IMR-90 (cell line): ENCODE data around the gene COX14. TPM values are rescaled to one million over a fixed set of nuclear protein-coding genes. Genes with fewer than 3 reads are reported as not detected.
A peak's percentile ranks its signal among the peaks of the same experiment; 100 is the strongest.

Experiments used
- ATAC-seq: fragments of 200-7000 bp; cut with Tn5 transposase; 2 replicates; pipeline ENCODE4 v1.9.1; 2020; ENCODE audit warnings: low read depth, mild to moderate bottlenecking, moderate library complexity
- BruUV-seq: library from RNA; stranded (reverse); fragments of 400-500 nt; replicated peaks from 2 replicates; lab custom pipeline; 2021; lab: Mats Ljungman, UMichigan
- CTCF ChIA-PET: fragments of 300-600 bp; formaldehyde crosslinking; extraction: SDS; loops from one replicate; lab custom pipeline; 2021; ENCODE audit warnings: antibody characterized with exemption; lab: Yijun Ruan, JAX
- POLR2A ChIA-PET: fragments of 300-600 bp; sonication (Branson Sonifier 250); formaldehyde crosslinking; loops from one replicate; lab custom pipeline; 2022; ENCODE audit warnings: antibody characterized with exemption; ENCODE audit not compliant: unreplicated experiment; lab: Charles Lee
- DNase-seq: peaks from one replicate; pipeline ENCODE4 v3.0.0; 2013
- H2AFZ ChIP-seq: replicated peaks from 2 replicates; pipeline ENCODE3; 2013; ENCODE audit warnings: low read length, mild to moderate bottlenecking; ENCODE audit not compliant: poor library complexity
- H2AK5ac ChIP-seq: 2 replicates; pipeline ENCODE4 v1.6.1; 2013; ENCODE audit warnings: low read depth, low read length, inconsistent platforms
- H2AK9ac ChIP-seq: replicated peaks from 2 replicates; pipeline ENCODE3; 2013; ENCODE audit warnings: mild to moderate bottlenecking, low read depth, low read length, moderate library complexity; ENCODE audit not compliant: poor library complexity
- H2BK120ac ChIP-seq: 2 replicates; pipeline ENCODE4 v1.6.1; 2013; ENCODE audit warnings: low read depth, low read length, inconsistent platforms
- H2BK15ac ChIP-seq: 3 replicates; pipeline ENCODE4 v1.6.1; 2013; ENCODE audit warnings: low read depth, low read length, inconsistent platforms
- H2BK20ac ChIP-seq: 2 replicates; pipeline ENCODE4 v1.6.1; 2013; ENCODE audit warnings: low read depth, mild to moderate bottlenecking, inconsistent platforms, low read length, moderate library complexity
- H2BK5ac ChIP-seq: 2 replicates; pipeline ENCODE4 v1.6.1; 2013; ENCODE audit warnings: mild to moderate bottlenecking, low read depth, low read length, inconsistent platforms; ENCODE audit not compliant: poor library complexity, severe bottlenecking
- H3K14ac ChIP-seq: replicated peaks from 2 replicates; pipeline ENCODE4 v1.6.1; 2013; ENCODE audit warnings: low read depth, low read length, inconsistent platforms
- H3K18ac ChIP-seq: 2 replicates; pipeline ENCODE4 v1.6.1; 2013; ENCODE audit warnings: low read depth, low read length, control low read depth
- H3K23ac ChIP-seq: 2 replicates; pipeline ENCODE4 v1.6.1; 2013; ENCODE audit warnings: low read depth, low read length, inconsistent platforms
- H3K27ac ChIP-seq: 2 replicates; pipeline ENCODE4 v1.5.1; 2013; ENCODE audit warnings: mild to moderate bottlenecking, control low read depth, low read length; ENCODE audit not compliant: insufficient read depth
- H3K27me3 ChIP-seq: 2 replicates; pipeline ENCODE4 v1.6.1; 2013; ENCODE audit warnings: low read length; ENCODE audit not compliant: control insufficient read depth, insufficient read depth
- H3K36me3 ChIP-seq: 2 replicates; pipeline ENCODE4 v1.6.1; 2013; ENCODE audit warnings: low read length, mixed read lengths; ENCODE audit not compliant: control insufficient read depth, insufficient read depth
- H3K4ac ChIP-seq: 2 replicates; pipeline ENCODE4 v1.6.1; 2013; ENCODE audit warnings: low read depth, low read length, inconsistent platforms
- H3K4me1 ChIP-seq: 2 replicates; pipeline ENCODE4 v1.6.1; 2013; ENCODE audit warnings: low read length, mixed read lengths; ENCODE audit not compliant: control insufficient read depth, insufficient read depth
- H3K4me2 ChIP-seq: 2 replicates; pipeline ENCODE4 v1.6.1; 2013; ENCODE audit warnings: low read depth, mild to moderate bottlenecking, control low read depth, low read length, moderate library complexity
- H3K4me3 ChIP-seq: 2 replicates; pipeline ENCODE4 v1.5.1; 2013; ENCODE audit warnings: low read depth, mild to moderate bottlenecking, control low read depth, low read length, moderate library complexity; ENCODE audit not compliant: insufficient read depth
- H3K56ac ChIP-seq: 2 replicates; pipeline ENCODE4 v1.6.1; 2013; ENCODE audit warnings: low read length, inconsistent platforms; ENCODE audit not compliant: insufficient read depth; ENCODE audit errors: extremely low read depth
- H3K79me1 ChIP-seq, 2 experiments: 2 replicates each; pipeline ENCODE4 v1.6.1; 2013; ENCODE audit warnings: low read length in 2 of 2, inconsistent platforms in 1 of 2, low read depth in 1 of 2
- H3K9ac ChIP-seq: 2 replicates; pipeline ENCODE4 v1.6.1; 2013; ENCODE audit warnings: low read depth, low read length, control low read depth
- H3K9me1 ChIP-seq: 2 replicates; pipeline ENCODE4 v1.6.1; 2013; ENCODE audit warnings: low read length, inconsistent platforms; ENCODE audit not compliant: insufficient read depth
- H3K9me3 ChIP-seq: 2 replicates; pipeline ENCODE4 v1.6.1; 2013; ENCODE audit warnings: low read length; ENCODE audit not compliant: control insufficient read depth, insufficient read depth
- H4K20me1 ChIP-seq: 2 replicates; pipeline ENCODE4 v1.6.1; 2013; ENCODE audit warnings: low read length, inconsistent platforms; ENCODE audit not compliant: insufficient read depth
- H4K5ac ChIP-seq: 2 replicates; pipeline ENCODE4 v1.6.1; 2013; ENCODE audit warnings: mild to moderate bottlenecking, low read depth, low read length, control low read depth
- H4K8ac ChIP-seq, 2 experiments: 2 replicates each; pipeline ENCODE4 v1.6.1; 2013; ENCODE audit warnings: low read depth in 2 of 2, low read length in 2 of 2, control low read depth in 1 of 2, inconsistent platforms in 1 of 2
- H4K91ac ChIP-seq: 2 replicates; pipeline ENCODE4 v1.6.1; 2013; ENCODE audit warnings: low read depth, low read length, inconsistent platforms; ENCODE audit not compliant: insufficient read depth
- CHD1 ChIP-seq: IDR thresholded peaks from 2 replicates; pipeline ENCODE4 v1.6.1; 2012; ENCODE audit warnings: low read depth, low read length, improper control_type of control experiment
- FOS ChIP-seq: fragments of 150-350 bp; IDR thresholded peaks from 2 replicates; pipeline ENCODE4 v1.6.1; 2016; ENCODE audit warnings: low read depth, low read length
- MAFK ChIP-seq: IDR thresholded peaks from 2 replicates; pipeline ENCODE4 v1.6.1; 2012; ENCODE audit warnings: low read depth, low read length, improper control_type of control experiment
- MXI1 ChIP-seq: IDR thresholded peaks from 2 replicates; pipeline ENCODE4 v1.6.1; 2012; ENCODE audit warnings: low read depth, mild to moderate bottlenecking, low read length, moderate library complexity, borderline replicate concordance
- NFE2L2 ChIP-seq: fragments of 150-350 bp; IDR thresholded peaks from 2 replicates; pipeline ENCODE4 v1.6.1; 2016; ENCODE audit warnings: low read depth, mild to moderate bottlenecking, low read length
- RFX5 ChIP-seq: IDR thresholded peaks from 2 replicates; pipeline ENCODE4 v1.8.0; 2012; ENCODE audit warnings: low read depth, mild to moderate bottlenecking, low read length, moderate library complexity
- WGBS, 2 experiments: methylation state at CpG; one replicate each; pipeline versions ENCODE4 v1.1.5 to v1.1.7; 2013; ENCODE audit warnings: missing lambda C conversion rate in 2 of 2; ENCODE audit not compliant: insufficient read length in 1 of 2; ENCODE audit errors: extremely low coverage in 2 of 2; 5-methylcytosine and 5-hydroxymethylcytosine counted together
- dilution Hi-C: fragments of 300-500 bp; cut with HindIII; formaldehyde crosslinking; loops from one replicate; pipeline ENCODE4 v1.14.3; 2018; ENCODE audit warnings: low sequenced_read_pairs; ENCODE audit not compliant: unreplicated experiment
- in situ Hi-C: fragments of 300-500 bp; cut with MboI; formaldehyde crosslinking; loops from 3 replicates; pipeline ENCODE4 v1.14.3; 2019; ENCODE audit warnings: low sequenced_read_pairs, inconsistent platforms, mixed read lengths
- intact Hi-C: fragments of 100-400 bp; cut with micrococcal nuclease; formaldehyde crosslinking; loops from 2 replicates; pipeline ENCODE4 v1.10.0; 2022
- polyA plus RNA-seq, 3 experiments: library from polyadenylated mRNA; depleted of rRNA; stranded (reverse); fragments of >200 nt; gene quantifications; 2 replicates each; pipeline ENCODE4 v1.2.3, GENCODE V29; 2012; ENCODE audit warnings: low replicate concordance in 1 of 3
- total RNA-seq: library from RNA; depleted of rRNA; stranded (reverse); fragments of >200 nt; gene quantifications from 2 replicates; pipeline ENCODE4 v1.2.3, GENCODE V29; 2012

The COX14 gene
- total and polyA plus RNA-seq, 2 of the 4 experiments (the other 2 are of a cell fraction), result 30.8 to 81.8 TPM

GRCh38 chr12:50110762-50111351 lies 1.2 kb upstream of the COX14 start:
- Histone ChIP-seq H2AFZ (peak overlapping the region; percentile 99), H2AK5ac (peak overlapping the region; percentile 45; the same call in 1 of the 2 replicates), H3K4ac (peak overlapping the region; percentile 22), H3K27me3 (no peaks in the 10 kb centered on the region), H3K4me2 (no peak overlapping the region), H3K23ac (peak overlapping the region; percentile 33; the same call in 1 of the 2 replicates), H2AK9ac (peak overlapping the region; percentile 39), H4K20me1 (0 out of 2 replicates have a peak, but pooled peaks cover 4% of the 10 kb centered on the region), H3K9me1 (peaks cover 4% of the 10 kb centered on the region), H3K4me3 (no peak overlapping the region), H2BK20ac (no peak overlapping the region; the same call in 1 of the 2 replicates), H2BK120ac (peak overlapping the region; percentile 10; the same call in 1 of the 2 replicates), H4K91ac (peak overlapping the region; percentile 31), H3K4me1 (peaks cover 13% of the 10 kb centered on the region), H4K8ac (peak overlapping the region; percentile 49 to 96), H3K36me3 (no peaks in the 10 kb centered on the region), H3K9me3 (no peaks in the 10 kb centered on the region), H3K18ac (peak overlapping the region; percentile 12; the same call in 1 of the 2 replicates), H3K56ac (no peak overlapping the region), H4K5ac (peak overlapping the region; percentile 76), H2BK15ac (peak overlapping the region; percentile 25; the same call in 1 of the 3 replicates), H3K9ac (peak overlapping the region; percentile 18; the same call in 1 of the 2 replicates), H2BK5ac (peak overlapping the region; percentile 61), H3K79me1 (peaks cover 6 to 27% of the 10 kb centered on the region in 2 experiments; a peak in 3 of 4 replicates), H3K27ac (peak overlapping the region; percentile 21; the same call in 1 of the 2 replicates), H3K14ac (peak overlapping the region; percentile 78)
- in situ Hi-C loops, result no loop called here
- peak; percentile 11 for DNase-seq
- ChIA-PET POLR2A (interaction anchor here (0.6 to 1.3 kb wide), 3 partner anchors 26 to 110 kb away, joined by 3 to 4 read pairs (median 3); partner anchors contain the start of gene SMARCD1), CTCF (interaction anchor here (0.8 to 2.2 kb wide), 9 partner anchors 7 to 144 kb away, joined by 3 to 13 read pairs (median 5); partner anchors contain the start of genes CERS5, GPD1 and SMARCD1)
- 14% methylated on average over 2 of the region's 7 CpGs; no CpG with 5 or more reads in 1 of the 2 experiments for WGBS, 2 experiments
- dilution Hi-C loops, result no loop called here
- TF ChIP-seq RFX5 (0 out of 2 replicates have a peak, but pooled peaks have one; percentile 2), FOS (no peak), MAFK (no peak), CHD1 (no peak), MXI1 (no peak), NFE2L2 (no peak)
- intact Hi-C loops, result no loop called here
- BruUV-seq, result no TSS peak
- no peak for ATAC-seq
